GM12891 (cell line): ENCODE measurements around the gene EXOSC7.

Experiments
- PAX5 ChIP-seq: IDR thresholded peaks from 2 replicates; pipeline ENCODE4 v1.6.1; 2011; ENCODE audit warnings: low read length, moderate library complexity, mild to moderate bottlenecking; ENCODE audit not compliant: insufficient read depth, severe bottlenecking
- POLR2A ChIP-seq: IDR thresholded peaks from 2 replicates; pipeline ENCODE4 v1.6.1; 2011; ENCODE audit warnings: low read depth, low read length, control low read depth
- POLR2AphosphoS5 ChIP-seq: IDR thresholded peaks from 2 replicates; pipeline ENCODE4 v1.6.1; 2011; ENCODE audit warnings: low read depth, low read length, control low read depth
- TAF1 ChIP-seq: IDR thresholded peaks from 2 replicates; pipeline ENCODE4 v1.6.1; 2011; ENCODE audit warnings: low read depth, low read length, control low read depth

DNA sequence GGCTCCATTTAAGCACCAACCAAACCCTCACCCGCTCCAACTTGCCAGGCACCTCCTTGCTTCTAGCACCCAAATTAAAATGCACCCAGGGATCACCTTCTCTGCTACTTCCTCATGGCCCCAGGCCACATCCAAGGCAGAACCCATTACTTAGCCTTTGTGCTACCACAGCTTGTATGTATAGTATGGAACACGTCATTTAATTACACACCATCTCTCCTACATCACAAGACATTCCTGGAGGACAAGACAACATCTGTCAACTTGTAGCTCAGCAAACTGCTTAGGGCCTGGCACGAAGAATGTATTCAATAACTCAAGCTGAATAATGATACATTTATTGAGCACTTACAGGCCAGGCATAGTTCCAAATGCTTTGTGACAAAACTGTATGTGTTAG, 23.4 kb upstream of the EXOSC7 start:
- no peak for TF ChIP-seq PAX5
- TF ChIP-seq POLR2A, result no peak
- no peak for TF ChIP-seq TAF1
- TF ChIP-seq POLR2AphosphoS5, result no peak
